Trophoblast cell (in vitro differentiated cells and primary cell): ENCODE measurements around the gene MAP3K20.

ENCODE experiments used
- DNase-seq, 2 donors: peaks; one replicate each; pipeline ENCODE4 v3.0.0-alpha.2; 2016
- H2AFZ ChIP-seq: 2 replicates; pipeline ENCODE4 v1.6.1; 2013; ENCODE audit warnings: low read length, moderate library complexity, mild to moderate bottlenecking; ENCODE audit not compliant: insufficient read depth, poor library complexity
- H2AK5ac ChIP-seq: 2 replicates; pipeline ENCODE4 v1.6.1; 2013; ENCODE audit warnings: mild to moderate bottlenecking, low read length
- H2BK120ac ChIP-seq: 2 replicates; pipeline ENCODE4 v1.6.1; 2013; ENCODE audit warnings: low read length, mild to moderate bottlenecking, moderate library complexity; ENCODE audit not compliant: insufficient read depth, poor library complexity
- H2BK12ac ChIP-seq: 2 replicates; pipeline ENCODE4 v1.6.1; 2013; ENCODE audit warnings: mild to moderate bottlenecking, low read length, moderate library complexity
- H2BK5ac ChIP-seq: 2 replicates; pipeline ENCODE4 v1.6.1; 2013; ENCODE audit warnings: low read length, low read depth, moderate library complexity, mild to moderate bottlenecking; ENCODE audit not compliant: poor library complexity
- H3K14ac ChIP-seq: 2 replicates; pipeline ENCODE4 v1.6.1; 2013; ENCODE audit warnings: mild to moderate bottlenecking, low read length
- H3K18ac ChIP-seq: 2 replicates; pipeline ENCODE4 v1.6.1; 2013; ENCODE audit warnings: mild to moderate bottlenecking, low read length
- H3K23ac ChIP-seq: 2 replicates; pipeline ENCODE4 v1.6.1; 2013; ENCODE audit warnings: low read length
- H3K27ac ChIP-seq: 2 replicates; pipeline ENCODE4 v1.5.1; 2013; ENCODE audit warnings: low read depth, mild to moderate bottlenecking, inconsistent platforms, low read length, moderate library complexity
- H3K27me3 ChIP-seq: 2 replicates; pipeline ENCODE4 v1.6.1; 2013; ENCODE audit warnings: inconsistent platforms, mild to moderate bottlenecking, low read length, moderate library complexity; ENCODE audit not compliant: insufficient read depth
- H3K36me3 ChIP-seq, 2 experiments: 1 replicate in 1 of 2; 2 replicates in 1 of 2; pipeline ENCODE4 v1.6.1; 2013; ENCODE audit warnings: low read length in 2 of 2, mild to moderate bottlenecking in 2 of 2, moderate library complexity in 1 of 2; ENCODE audit not compliant: insufficient read depth in 2 of 2, control insufficient read depth in 1 of 2
- H3K4ac ChIP-seq: 2 replicates; pipeline ENCODE4 v1.6.1; 2013; ENCODE audit warnings: low read depth, mild to moderate bottlenecking, low read length, moderate library complexity
- H3K4me1 ChIP-seq, 2 experiments: 1 replicate in 1 of 2; 2 replicates in 1 of 2; pipeline ENCODE4 v1.6.1; 2013; ENCODE audit warnings: low read length in 2 of 2, mild to moderate bottlenecking in 2 of 2, moderate library complexity in 1 of 2; ENCODE audit not compliant: insufficient read depth in 2 of 2, control insufficient read depth in 1 of 2
- H3K4me2 ChIP-seq: 2 replicates; pipeline ENCODE4 v1.6.1; 2013; ENCODE audit warnings: inconsistent platforms, mild to moderate bottlenecking, low read length, moderate library complexity
- H3K4me3 ChIP-seq: 2 replicates; pipeline ENCODE4 v1.5.1; 2013; ENCODE audit warnings: mild to moderate bottlenecking, low read depth, low read length, inconsistent platforms
- H3K79me1 ChIP-seq: one replicate; pipeline ENCODE4 v1.6.1; 2013; ENCODE audit warnings: low read length
- H3K79me2 ChIP-seq: 2 replicates; pipeline ENCODE4 v1.6.1; 2013; ENCODE audit warnings: low read length, mild to moderate bottlenecking; ENCODE audit not compliant: control insufficient read depth, insufficient read depth, poor library complexity
- H3K9ac ChIP-seq: 2 replicates; pipeline ENCODE4 v1.6.1; 2013; ENCODE audit warnings: mild to moderate bottlenecking, low read length
- H3K9me3 ChIP-seq: 2 replicates; pipeline ENCODE4 v1.6.1; 2013; ENCODE audit warnings: low read depth, mild to moderate bottlenecking, control low read depth, inconsistent platforms, low read length; ENCODE audit not compliant: insufficient read depth
- H4K12ac ChIP-seq: 2 replicates; pipeline ENCODE4 v1.6.1; 2013; ENCODE audit warnings: low read depth, mild to moderate bottlenecking, low read length, moderate library complexity
- H4K8ac ChIP-seq: 2 replicates; pipeline ENCODE4 v1.6.1; 2013; ENCODE audit warnings: low read depth, mild to moderate bottlenecking, low read length, moderate library complexity
- H4K91ac ChIP-seq: one replicate; pipeline ENCODE4 v1.6.1; 2013; ENCODE audit warnings: low read depth, mild to moderate bottlenecking, low read length, moderate library complexity
- WGBS: extraction: QIAGEN DNeasy Blood & Tissue Kit; methylation state at CpG from one replicate; pipeline ENCODE4 v1.1.7; 2013; ENCODE audit warnings: missing lambda C conversion rate; ENCODE audit not compliant: insufficient read length, insufficient coverage; ENCODE audit errors: extremely low coverage; 5-methylcytosine and 5-hydroxymethylcytosine counted together

The MAP3K20 gene

GRCh38 chr2:173157676-173158293 is 82.1 kb downstream of the MAP3K20 start:
- H3K9me3 ChIP-seq, result peaks cover 2% of the 10 kb centered on the region
- no peak overlapping the region for H2BK12ac ChIP-seq
- DNase-seq, result no peak
- H3K4me1 ChIP-seq, result peaks cover 2 to 3% of the 10 kb centered on the region in 2 experiments
- H3K36me3 ChIP-seq, result no peaks in the 10 kb centered on the region
- no peak overlapping the region for H3K27ac ChIP-seq
- no peak overlapping the region for H3K4me3 ChIP-seq
- H3K4ac ChIP-seq, result no peak overlapping the region
- no peak overlapping the region for H3K14ac ChIP-seq
- H4K8ac ChIP-seq, result no peak overlapping the region
- no peak overlapping the region for H3K4me2 ChIP-seq
- H4K12ac ChIP-seq, result no peak overlapping the region
- H4K91ac ChIP-seq, result no peak overlapping the region
- no peak overlapping the region for H2AFZ ChIP-seq
- H2BK120ac ChIP-seq, result no peak overlapping the region
- H2BK5ac ChIP-seq, result no peak overlapping the region
- no peak overlapping the region for H3K9ac ChIP-seq
- no peaks in the 10 kb centered on the region for H3K27me3 ChIP-seq
- no peak overlapping the region for H3K18ac ChIP-seq
- H3K79me2 ChIP-seq, result no peaks in the 10 kb centered on the region
- no CpG with 5 or more reads among the region's 3 CpGs for WGBS
- H3K79me1 ChIP-seq, result no peaks in the 10 kb centered on the region
- no peak overlapping the region for H2AK5ac ChIP-seq
- H3K23ac ChIP-seq, result no peak overlapping the region

- DNase-seq, result peak; percentile 96 to 98
- H3K27me3 ChIP-seq, result no peaks in the 10 kb centered on the region
- H3K4ac ChIP-seq, result no peak overlapping the region
- peaks cover 2% of the 10 kb centered on the region for H3K9me3 ChIP-seq
- H3K18ac ChIP-seq, result no peak overlapping the region
- H3K14ac ChIP-seq, result no peak overlapping the region
- no peaks in the 10 kb centered on the region for H3K36me3 ChIP-seq
- no peaks in the 10 kb centered on the region for H3K79me2 ChIP-seq
- H3K27ac ChIP-seq, result no peak overlapping the region
- no peak overlapping the region for H4K8ac ChIP-seq
- peaks cover 2 to 3% of the 10 kb centered on the region in 2 experiments for H3K4me1 ChIP-seq
- H3K23ac ChIP-seq, result no peak overlapping the region
- no peak overlapping the region for H3K4me3 ChIP-seq
- H4K91ac ChIP-seq, result no peak overlapping the region
- H2BK5ac ChIP-seq, result no peak overlapping the region
- no peaks in the 10 kb centered on the region for H3K79me1 ChIP-seq
- no peak overlapping the region for H2BK12ac ChIP-seq
- H2BK120ac ChIP-seq, result no peak overlapping the region
- H2AFZ ChIP-seq, result no peak overlapping the region
- H3K9ac ChIP-seq, result no peak overlapping the region
- H2AK5ac ChIP-seq, result no peak overlapping the region
- no peak overlapping the region for H3K4me2 ChIP-seq
- no CpG with 5 or more reads among the region's 1 CpG for WGBS
- no peak overlapping the region for H4K12ac ChIP-seq
These were observed 84.3 kb downstream of the MAP3K20 start for GRCh38 chr2:173159791-173160463.

- Histone ChIP-seq H3K36me3 (no peaks in the 10 kb centered on the region), H3K79me1 (no peaks in the 10 kb centered on the region), H2AK5ac (no peak overlapping the region), H3K4me1 (peaks cover 2 to 3% of the 10 kb centered on the region in 2 experiments), H3K27ac (no peak overlapping the region), H3K23ac (peak overlapping the region; percentile 25), H2BK120ac (no peak overlapping the region), H3K9me3 (peaks cover 2% of the 10 kb centered on the region), H4K91ac (no peak overlapping the region), H4K12ac (no peak overlapping the region), H3K27me3 (no peaks in the 10 kb centered on the region), H3K14ac (no peak overlapping the region), H2BK5ac (no peak overlapping the region), H3K79me2 (no peaks in the 10 kb centered on the region), H2AFZ (no peak overlapping the region), H4K8ac (no peak overlapping the region), H3K9ac (no peak overlapping the region), H3K4ac (no peak overlapping the region), H3K4me2 (no peak overlapping the region), H3K18ac (no peak overlapping the region), H3K4me3 (no peak overlapping the region), H2BK12ac (no peak overlapping the region)
- no peak for DNase-seq
- no CpG with 5 or more reads among the region's 4 CpGs for WGBS
These were observed 85.0 kb downstream of the MAP3K20 start for GRCh38 chr2:173160618-173161017.

DNA sequence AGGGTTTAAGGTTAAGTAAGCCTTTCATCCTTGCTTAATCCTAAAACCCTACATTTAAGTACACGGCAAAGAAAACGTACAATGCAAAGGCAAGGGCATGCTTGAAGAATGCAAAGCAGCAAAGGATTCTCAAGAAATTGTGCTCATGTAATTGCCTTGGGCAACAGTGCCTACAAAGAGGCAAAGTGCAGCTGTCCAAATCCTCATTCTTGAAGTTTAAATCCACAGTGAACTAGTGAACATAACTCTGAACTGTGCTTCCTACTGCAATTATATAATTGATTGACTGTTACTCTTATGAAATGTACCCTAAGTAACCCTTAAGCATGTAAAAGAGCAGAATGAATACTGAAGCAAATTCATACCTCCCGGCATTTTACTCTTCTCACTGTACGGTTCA is 85.4 kb downstream of the MAP3K20 start:
- Histone ChIP-seq H3K79me1 (no peaks in the 10 kb centered on the region), H4K91ac (no peak overlapping the region), H4K12ac (no peak overlapping the region), H2AFZ (no peak overlapping the region), H3K14ac (no peak overlapping the region), H2BK120ac (no peak overlapping the region), H2AK5ac (no peak overlapping the region), H4K8ac (no peak overlapping the region), H3K79me2 (no peaks in the 10 kb centered on the region), H3K27ac (no peak overlapping the region), H3K23ac (no peak overlapping the region), H3K36me3 (no peaks in the 10 kb centered on the region), H3K4me3 (no peak overlapping the region), H3K4ac (no peak overlapping the region), H3K4me2 (no peak overlapping the region), H2BK5ac (no peak overlapping the region), H3K9ac (no peak overlapping the region), H3K18ac (no peak overlapping the region), H2BK12ac (no peak overlapping the region), H3K4me1 (peaks cover 2 to 3% of the 10 kb centered on the region in 2 experiments), H3K9me3 (peaks cover 2% of the 10 kb centered on the region), H3K27me3 (no peaks in the 10 kb centered on the region)
- DNase-seq, result peak; percentile 47 to 88
- no CpG with 5 or more reads among the region's 4 CpGs for WGBS
